GM18498 (cell line): Measurements from ENCODE around the gene CRACDL.

ENCODE experiments used
- ATAC-seq: cut with Tn5 transposase; IDR thresholded peaks from one replicate; pipeline ENCODE4 v1.9.1; 2021; ENCODE audit warnings: mild to moderate bottlenecking, moderate library complexity; ENCODE audit not compliant: unreplicated experiment

The CRACDL gene

DNA sequence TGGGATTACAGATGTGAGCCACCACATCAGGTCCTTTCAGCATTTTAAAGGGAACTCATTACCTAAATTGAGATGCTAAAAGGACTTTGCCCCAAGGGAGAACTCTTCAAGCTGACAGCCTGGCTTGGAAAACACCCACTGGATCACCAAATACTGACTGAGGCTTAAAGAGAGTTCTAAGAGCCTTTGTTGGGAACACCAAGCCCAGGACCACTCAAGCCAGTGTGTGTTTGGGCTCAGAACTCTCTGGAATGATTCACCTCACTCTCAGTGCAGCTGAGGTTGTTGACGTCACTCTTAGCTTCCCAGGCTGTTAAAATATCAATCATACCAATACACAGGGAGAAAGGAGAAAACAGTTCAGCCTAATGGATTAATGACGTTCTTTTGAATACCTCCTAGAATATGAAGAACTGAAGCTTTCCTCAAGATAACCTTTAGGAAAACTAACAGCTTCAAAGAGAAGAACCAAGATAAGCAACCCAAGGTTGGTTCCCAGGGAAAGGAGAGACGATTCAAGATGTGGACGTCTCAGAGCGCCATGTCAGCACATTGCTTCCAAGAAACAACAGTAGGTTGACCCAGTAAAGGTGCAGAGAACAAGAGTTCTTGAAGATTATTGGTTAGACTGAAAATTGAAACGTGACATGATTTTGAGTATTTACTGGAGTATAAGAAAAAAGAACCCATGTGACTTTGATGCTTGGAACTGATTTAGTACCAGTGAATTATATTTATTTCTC, 157.1 kb downstream of the CRACDL start:
- ATAC-seq, result no peak

DNA sequence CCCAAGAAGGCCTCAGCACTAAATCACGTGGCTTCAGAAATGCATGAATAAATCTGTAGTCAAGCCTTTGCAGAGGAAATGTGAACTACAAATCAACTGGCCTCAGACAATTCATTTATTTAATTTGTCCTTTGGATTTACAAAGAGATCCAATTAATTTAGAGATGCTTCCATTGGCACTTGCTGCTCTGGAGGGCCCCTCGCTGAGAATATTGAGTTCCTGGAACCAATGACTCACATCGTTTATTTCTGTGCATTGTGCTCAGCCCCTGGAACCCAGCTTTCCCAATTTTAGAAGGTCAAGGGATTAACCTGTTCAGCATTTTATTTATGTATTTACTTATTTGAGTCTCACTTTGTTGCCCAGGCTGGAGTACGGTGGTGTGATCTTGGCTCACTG, 157.9 kb downstream of the CRACDL start:
- ATAC-seq, result no peak

DNA sequence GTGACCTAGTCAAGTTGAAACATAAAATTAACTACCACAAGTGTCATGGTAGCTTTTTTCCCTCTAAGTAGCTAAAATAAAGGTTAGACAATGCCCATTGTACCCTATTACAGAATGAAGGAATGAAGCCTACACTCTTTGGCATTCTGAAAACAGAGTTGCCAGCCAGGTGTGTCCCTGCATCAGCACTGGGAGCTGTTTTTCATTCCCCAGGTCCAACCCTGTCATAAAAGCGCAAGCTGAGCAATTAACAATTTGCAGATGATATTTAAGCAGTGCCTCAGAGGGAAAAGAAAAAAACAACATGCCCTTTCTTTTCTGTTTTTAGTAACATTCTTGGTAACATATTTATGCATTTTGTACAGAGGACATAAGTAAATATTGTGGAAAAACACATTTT, 158.3 kb downstream of the CRACDL start:
- ATAC-seq, result no peak

DNA sequence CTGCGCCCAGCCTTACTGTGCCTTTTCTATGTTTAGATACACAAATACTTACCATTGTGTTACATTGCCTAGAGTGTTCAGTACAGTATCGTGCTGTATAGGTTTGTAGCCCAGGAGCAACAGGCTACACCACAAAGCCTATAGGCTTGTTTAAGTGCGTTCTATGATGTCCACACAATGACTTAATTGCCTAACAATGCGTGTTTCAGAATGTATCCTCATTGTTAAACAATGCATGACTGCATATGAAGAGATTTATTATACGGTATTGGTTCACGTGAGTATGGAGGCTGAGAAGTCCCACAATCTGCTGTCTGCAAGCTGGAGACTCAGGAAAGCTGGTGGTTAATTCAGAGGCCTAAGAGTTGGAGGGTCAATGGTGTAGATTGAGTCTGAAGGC, 158.9 kb downstream of the CRACDL start:
- no peak for ATAC-seq

DNA sequence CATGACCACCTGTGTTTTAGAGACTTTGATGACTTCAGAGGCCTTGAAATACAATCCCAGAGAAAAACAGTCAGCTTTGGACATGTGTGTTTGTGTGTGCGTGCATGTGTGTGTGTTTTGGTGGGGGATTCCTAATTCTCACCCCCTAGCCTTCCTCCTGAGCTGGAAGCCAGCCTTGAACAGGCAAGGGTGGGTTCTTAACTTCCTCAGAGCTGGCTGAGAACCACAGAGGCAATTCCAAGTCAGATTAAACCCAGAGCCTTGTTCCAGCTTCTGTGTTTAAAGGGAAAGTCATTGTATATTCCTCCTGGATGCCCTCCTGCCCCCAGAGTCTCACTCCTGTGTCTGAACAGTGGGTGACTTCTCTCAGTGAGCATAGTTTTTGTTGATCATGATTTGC, 159.9 kb downstream of the CRACDL start:
- no peak for ATAC-seq

DNA sequence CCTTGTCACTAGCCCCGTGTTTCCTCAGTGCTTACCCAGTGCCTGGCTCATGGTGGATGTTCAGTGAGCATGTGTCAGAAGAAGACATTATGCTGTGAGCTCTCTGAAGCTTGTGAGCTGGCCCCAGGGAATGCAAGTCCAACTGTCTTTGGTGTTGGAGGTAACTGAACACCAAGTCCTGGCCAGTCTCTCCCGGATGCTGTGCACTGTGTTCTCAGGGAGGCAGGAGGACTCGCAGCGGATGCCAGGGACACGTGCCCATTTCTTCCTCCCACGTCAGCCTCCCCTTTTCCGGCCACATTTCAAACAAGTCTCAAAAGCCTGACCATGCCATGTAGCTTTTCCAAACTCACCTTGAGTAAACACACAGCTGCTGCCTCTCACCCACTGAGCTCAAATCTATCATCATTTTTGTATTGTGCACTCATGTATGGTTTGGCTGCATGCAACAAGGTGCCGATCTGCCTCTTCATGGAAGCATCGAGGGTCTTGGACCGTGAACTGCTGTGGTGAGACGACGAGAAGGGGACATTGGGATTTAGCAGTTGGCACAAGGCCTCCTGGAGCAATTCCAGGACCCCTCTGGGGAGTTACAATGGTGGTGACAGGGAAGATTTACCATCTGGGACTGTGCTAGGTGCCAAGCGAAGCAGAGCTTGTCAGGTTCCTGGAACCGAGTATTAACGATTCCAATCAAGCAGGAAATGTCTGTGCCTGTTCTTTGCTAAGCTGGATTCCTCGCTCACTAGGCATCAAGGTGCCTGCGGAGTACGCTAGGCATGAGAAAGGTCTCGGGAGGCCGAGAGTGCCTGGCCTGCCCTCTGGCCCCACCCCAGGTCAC, 160.7 kb downstream of the CRACDL start:
- ATAC-seq, result no peak

DNA sequence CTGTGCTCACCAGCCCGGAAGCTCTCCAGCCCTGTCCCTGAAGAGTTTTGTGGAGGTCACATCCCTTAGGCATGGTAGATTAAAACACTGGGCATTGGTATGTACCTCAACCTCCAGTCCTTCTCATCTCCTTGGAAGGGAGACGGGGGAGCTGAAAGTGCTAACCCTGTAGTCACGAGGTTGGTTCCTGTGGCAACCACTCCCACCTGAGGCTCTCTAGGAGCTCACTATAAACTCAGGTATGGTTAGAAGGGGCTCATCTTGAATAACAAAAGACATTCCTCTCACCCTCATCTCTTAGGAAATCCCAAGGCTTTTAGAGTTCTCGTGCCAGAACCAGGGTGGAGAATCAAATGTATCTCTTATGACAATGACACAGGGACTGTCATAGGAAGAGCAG, 162.1 kb downstream of the CRACDL start:
- no peak for ATAC-seq

DNA sequence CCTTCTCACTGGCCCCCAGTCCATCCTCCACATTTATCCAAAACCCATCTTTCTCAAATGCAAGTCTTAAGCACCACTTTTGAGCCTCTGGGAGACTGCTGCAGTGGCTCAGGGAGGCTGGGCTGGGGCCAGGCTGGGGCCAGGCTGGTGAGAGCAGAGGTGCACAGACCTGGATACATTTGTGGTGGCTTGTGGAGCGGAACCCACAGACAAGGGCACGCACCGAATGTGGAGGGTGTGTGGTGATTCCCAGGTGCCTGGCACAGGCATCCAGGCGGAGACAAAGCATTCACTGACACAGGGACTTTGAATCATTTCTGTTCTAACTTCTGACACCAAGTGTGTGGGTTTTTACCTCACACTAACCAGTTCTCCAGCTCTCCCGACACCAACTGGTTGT, 162.9 kb downstream of the CRACDL start:
- ATAC-seq, result no peak

DNA sequence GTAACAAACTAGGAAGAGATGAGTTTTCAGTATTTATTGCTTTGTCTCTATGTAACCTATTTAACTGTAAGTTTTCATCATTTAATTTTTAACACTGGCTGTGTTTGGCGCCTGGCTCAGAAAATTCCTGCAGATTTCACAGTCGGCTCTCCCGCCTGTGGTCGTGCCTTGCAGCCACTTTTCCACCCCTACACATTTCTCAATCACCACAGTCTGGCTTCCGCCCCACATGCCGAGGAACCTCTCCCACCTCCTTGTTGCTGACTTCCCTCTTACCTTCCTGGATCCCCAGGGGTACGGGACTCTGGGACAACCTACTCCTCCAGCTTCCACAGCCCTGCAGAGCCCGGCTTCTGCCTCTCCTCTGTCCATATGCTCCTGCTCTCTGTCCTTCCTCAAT, 163.5 kb downstream of the CRACDL start:
- ATAC-seq, result no peak

DNA sequence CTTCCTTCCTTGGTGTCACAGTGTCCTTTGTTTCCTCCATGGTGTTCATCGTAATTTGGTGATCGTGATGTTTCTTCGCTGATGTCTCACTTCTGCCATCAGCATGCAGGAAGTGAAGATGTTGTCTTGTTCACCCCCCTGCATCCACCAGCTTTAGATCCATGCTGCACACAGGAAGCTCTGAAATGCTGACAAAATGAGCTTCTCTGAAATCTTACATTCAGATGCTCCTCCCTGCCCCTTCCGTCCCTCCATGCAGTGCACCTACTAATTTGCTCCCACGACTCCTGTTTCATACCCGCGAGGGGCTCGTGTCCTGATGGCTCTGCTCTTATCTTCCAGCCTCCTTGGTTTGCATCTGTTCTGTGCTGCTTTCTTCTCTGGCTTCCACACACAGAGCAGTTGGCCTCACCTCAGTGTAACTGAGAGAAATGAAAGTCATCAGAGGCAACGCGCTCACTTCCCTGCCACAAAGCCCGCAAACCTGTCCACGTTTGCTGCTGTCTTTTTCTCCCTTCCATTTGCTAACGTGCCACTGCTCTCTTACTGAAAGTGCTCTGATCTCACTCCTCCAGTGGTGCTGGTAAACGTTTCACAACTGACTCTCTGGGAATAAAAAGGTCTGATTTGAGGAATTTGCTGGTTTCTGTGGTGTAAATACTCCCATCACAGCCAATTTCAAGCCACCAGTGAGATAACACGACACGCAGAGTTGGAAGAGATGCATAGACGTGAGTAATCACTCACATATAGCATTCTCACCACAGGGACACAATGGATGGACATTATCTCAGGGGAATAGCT, 164.1 kb downstream of the CRACDL start:
- ATAC-seq, result no peak

DNA sequence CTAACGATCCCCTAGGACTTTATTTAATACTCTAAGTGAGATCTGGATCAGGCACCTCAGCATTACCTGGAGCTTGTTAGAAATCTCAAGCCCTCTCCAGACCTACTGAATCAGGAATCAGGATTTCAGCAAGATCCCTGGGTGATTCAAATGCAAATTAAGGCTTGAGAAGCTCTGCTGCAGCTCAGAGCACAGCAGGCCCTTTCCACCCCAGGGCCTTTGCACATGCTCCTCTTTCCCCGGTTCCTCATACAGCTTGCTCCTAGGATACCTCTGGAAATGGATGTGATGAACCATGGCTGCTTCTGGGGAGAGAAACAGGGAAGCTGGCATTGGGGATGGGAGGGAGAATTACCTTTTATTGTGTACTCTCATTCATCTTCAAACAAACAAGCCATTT, 164.8 kb downstream of the CRACDL start:
- no peak for ATAC-seq

DNA sequence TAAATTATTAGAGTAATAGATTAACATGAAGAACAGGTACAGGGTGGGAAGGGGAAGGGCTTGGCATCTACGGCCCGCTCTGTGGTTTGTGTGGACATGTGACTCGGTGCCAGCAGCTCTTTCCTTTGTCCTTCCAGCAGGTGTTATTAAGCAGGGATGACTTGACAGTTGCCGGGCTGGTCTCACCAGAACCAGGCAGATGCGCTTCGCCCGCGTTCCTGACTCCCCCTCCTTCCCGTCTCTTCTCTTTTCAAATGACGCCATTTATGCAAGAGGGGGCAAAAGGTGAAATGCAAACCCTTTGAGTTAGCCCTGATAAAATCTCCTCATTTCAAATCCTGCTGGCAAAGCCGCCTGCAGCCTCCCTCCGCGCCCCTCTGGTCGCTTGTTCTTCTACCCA, 166.2 kb downstream of the CRACDL start:
- no peak for ATAC-seq

DNA sequence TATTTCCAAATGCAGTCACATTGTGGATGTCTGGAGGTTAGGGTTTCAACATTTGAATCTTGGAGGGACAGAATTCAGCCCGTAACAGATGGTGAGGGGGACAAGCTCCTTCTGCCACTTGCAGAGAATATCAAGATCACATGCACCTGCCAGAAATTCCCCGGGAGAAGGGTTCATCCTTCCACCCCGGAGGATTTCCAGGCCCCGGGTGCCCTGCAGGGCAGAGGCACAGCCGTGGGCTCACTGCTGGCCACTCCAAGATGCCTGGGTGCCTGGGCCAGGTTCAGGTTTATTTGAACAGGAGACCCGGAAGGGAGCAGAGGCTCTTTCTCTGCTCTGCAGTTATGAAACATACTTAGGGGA, 166.9 kb downstream of the CRACDL start:
- ATAC-seq, result no peak

DNA sequence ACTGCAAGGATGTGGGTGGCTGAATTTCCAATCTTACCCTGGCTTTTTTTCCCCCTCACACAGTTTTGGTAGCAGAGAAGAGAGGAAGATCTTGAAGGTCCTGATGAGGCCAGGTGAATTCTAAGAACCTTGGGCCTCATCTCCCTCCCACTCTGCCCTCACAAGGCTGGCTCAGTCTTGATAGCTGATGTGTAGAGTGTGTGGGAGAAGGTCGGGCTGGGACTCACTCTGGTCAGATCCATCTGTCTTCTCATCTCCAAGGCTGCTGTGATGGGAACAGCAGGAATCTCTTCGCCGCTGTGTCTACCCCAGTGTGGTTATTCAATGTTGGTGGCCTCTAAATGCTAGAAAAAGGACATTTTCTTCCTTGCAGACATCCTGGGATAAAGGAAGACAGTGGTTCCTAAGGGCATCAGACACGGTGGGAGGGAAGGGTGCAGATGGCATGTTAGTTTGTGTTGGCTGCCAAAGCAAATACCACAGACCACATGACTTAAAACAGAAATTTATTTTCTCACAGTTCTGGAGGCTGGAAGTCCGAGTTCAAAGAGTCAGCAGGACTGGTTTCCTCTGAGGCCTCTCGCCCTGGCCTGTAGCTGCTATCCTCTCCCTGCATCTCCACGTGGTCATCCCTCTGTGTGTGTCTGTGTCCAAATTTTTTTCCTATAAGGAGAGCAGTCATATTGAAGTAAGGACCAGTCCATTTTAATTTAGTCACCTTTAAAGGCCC, 167.5 kb downstream of the CRACDL start:
- no peak for ATAC-seq

DNA sequence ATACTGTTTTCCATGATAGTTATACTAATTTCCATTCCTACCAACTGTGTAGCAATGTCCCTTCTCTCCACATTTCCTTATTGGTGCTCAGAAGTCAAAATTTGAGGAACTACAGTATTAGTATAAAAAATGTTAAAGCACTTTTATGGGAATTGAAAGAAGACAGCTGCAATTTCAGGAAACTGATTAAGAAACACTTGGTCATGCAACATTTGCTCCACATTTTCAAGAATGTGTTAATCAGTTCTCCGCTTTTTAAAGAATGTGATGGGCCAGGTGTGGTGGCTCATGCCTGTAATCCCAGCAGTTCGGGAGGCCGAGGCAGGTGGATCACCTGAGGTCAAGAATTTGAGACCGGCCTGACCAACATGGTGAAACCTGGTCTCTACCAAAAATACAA, 171.5 kb downstream of the CRACDL start:
- ATAC-seq, result no peak

DNA sequence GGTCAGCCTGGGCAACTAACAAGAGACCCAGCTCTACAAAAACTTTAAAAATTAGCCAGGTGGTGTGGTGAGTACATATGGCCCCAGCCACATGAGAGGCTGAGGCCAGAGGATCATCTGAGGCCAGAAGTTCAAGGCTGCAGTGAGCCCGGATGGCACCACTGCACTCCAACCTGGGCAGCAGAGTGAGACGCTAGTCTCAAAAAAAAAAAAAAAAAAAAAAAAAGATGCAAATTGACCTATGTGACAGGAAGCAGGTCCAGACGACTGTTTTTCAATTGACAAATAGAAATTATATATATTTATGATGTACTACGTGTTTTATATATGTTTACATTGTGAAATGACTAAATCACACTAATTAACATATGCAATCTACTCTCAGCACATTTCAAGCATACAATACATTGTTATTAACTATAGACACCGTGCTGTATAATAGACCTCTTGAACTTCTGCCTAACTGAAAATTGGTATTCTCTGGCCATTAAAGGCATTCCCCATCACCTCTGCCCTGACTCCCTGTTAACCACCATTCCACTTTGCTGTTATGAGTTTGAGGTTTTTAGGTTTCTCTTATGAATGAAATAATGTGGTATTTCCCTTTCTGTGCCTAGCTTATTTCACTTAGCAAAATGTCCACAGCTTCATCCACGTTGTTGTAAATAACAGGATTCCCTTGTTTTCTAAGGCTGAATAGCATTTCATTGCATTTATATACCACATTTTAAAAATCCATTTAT, 172.6 kb downstream of the CRACDL start:
- no peak for ATAC-seq

DNA sequence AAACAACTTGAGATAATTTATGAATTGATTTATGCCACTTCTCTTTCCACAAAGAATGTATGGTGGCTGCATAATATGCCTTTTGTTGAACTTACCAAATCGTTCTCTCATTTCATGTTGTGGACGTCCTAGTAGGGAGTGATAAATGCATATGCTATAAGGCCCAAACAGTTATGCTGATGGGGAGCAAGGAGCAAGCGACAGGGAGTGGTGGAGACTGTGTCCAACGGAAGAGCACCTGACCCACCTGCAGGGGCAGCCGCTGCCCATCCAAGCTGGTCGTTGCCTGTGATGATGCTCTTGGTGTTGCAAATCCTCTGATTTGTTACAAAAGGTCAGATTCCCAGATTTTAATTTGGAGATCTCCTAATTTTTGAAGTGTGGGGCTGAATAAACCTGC, 174.1 kb downstream of the CRACDL start:
- no peak for ATAC-seq

DNA sequence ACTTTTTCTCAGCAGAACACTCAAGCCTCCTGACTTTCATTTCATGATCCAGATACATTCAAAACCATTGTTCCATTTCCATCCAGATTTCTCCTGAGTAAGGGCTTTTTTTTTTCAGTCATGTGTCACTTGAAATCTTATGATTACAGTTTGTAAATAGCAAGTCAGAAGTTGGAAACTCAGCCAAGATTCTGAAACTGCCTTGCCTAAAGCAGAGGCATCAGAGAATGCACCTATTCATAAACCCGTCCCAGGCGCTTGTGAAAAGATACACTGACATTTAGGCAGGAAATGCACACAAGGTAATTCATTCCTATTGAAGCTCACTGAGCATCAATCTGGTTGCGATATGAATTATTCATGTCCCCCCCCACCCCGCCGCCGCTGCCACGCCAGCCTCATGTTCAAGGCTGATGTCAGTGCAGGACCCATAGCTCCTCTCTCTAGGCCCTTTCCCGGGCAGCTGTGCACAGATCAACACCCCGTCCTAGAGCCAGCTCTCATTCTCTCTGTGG, 174.7 kb downstream of the CRACDL start:
- no peak for ATAC-seq

DNA sequence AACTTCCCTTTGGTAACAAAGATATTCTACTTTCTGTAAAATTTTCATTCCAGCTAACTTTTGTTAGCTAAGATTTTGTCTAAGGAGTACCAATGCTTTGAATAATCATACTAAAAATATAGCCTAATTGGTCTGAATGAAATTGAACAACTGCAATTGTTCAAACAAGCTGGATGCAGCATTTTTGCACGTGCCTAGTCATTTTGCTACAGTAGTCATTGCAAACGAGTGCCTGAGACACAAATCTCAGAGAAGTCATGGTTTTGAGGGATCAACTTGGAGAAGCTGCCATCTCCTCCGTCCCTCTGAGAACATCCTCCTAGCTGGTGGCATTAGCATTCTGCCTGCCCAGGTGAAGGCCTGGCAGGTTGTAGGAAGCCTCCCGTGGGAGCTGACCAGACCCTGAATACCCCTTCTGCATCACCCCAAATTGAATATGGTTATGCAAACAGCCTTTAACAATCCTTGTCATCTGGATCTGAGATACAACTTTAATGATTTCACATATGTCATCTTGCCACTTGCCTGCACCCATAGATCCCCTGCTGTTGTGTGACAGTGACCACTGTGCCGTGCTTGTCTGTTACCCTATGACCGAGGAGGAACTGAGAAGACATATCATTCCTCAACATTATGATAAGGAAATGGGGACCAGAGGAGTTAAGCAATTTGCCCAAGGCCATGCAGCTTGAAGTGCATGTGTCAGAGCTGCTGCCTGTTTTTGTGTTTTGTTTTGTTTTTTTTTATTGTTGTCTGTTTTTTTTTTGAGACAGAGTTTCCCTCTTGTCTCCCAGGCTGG, 176.0 kb downstream of the CRACDL start:
- ATAC-seq, result no peak
